HT1080 (cell line): ENCODE data around the gene BDNF. TPM values are rescaled to one million over a fixed set of nuclear protein-coding genes. Genes with fewer than 3 reads are reported as not detected.
"Not testable (repeated sequence)": the region's sequence is repeated elsewhere in the genome, so short reads cannot be mapped to it uniquely, and the experiment has no call there.

ENCODE experiments used
- DNase-seq: peaks from one replicate; pipeline ENCODE4 v3.0.0-alpha.2; 2015; ENCODE audit warnings: low read depth
- total RNA-seq: library from RNA; depleted of rRNA; stranded (reverse); fragments of >200 nt; shearing (Covaris generic); gene quantifications from 2 replicates; pipeline ENCODE4 v1.2.3, GENCODE V29; 2014

BDNF gene
- total RNA-seq, 1 experiment from 2014 or later: 12.5 TPM

DNA sequence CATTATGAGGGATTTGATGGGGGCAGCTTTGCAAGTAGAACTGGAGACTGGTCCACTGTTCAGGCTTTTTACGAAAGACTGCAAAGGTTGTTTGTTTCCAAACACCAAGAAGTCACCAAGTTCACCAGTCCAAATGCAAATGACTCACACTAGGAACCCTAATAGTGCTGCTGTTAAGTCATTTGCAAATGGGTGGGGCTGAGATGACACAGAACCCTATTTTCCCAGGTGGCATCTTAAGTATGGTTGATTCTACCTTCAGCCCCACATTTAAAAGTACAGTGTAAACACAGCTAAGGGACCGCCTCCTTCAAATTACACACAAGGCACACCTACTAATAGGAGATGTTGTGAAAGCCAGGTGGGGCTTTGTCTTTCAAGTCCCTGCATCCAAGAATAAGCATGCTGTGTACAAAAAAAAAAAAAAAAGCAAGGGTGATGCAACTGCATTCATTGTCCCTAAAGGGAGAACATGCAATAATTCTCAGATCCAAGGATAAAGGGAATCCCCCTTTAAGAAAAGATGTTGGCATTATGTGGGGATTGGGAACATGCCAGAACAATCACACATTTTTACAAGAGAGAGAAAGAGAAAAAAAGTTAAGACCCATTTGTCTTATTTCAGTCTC lies 27.3 kb downstream of the BDNF start:
- DNase-seq: no peak

DNA sequence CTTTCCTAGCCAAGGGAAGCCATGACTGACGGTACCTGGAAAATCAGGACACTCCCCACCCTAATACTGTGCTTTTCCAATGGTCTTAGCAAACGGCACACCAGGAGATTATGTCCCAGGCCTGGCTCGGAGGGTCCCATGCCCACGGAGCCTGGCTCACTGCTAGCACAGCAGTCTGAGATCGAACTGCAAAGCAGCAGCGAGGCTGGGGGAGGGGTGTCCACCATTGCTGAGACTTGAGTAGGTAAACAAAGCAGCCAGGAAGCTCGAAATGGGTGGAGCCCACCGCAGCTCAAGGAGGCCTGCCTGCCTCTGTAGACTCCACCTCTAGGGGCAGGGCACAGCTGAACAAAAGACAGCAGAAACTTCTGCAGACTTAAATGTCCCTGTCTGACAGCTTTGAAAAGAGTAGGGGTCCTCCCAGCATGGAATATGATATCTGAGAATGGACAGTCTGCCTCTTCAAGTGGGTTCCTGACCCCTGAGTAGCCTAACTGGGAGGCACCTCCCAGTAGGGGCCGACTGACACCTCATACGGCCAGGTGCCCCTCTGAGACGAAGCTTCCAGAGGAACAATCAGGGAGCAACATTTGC lies 34.6 kb downstream of the BDNF start:
- DNase-seq: not testable (repeated sequence)

DNA sequence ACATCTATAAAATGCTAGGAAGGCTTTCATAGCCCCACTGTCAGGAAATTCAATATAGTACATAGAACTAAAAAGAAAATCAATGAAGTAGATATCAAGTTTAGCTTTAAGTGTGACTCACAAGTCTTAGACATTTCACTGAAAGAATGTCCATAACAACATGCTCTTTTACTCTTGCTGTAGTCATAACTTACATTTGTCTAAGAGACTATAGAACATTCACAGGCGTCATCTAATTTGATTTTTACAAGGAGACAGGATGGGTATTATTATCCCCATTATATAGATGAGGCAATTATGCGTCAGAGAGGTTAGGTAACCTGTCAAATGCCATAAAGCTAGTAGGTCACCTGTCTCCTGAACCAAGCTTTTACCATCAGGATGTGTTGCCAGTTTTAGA lies 36.9 kb downstream of the BDNF start:
- no peak for DNase-seq

DNA sequence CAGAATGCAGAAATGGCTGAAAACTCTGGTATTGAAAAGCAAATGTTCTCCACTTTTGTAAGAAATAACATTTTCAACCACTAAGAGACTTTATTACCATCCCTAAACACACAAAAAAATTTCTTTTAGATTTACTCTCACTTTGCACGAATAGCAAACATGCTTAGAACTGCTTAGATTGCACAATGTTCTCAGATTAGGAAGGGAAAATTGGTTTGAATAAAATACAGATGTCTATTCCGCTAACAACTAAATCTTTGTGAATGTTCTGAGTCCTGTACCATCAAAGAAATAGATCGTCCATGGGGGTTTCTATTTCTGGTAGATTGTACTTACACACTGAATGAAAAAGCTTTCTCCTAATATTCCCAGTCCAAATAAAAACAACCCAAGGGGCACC lies 40.1 kb downstream of the BDNF start:
- DNase-seq: no peak

DNA sequence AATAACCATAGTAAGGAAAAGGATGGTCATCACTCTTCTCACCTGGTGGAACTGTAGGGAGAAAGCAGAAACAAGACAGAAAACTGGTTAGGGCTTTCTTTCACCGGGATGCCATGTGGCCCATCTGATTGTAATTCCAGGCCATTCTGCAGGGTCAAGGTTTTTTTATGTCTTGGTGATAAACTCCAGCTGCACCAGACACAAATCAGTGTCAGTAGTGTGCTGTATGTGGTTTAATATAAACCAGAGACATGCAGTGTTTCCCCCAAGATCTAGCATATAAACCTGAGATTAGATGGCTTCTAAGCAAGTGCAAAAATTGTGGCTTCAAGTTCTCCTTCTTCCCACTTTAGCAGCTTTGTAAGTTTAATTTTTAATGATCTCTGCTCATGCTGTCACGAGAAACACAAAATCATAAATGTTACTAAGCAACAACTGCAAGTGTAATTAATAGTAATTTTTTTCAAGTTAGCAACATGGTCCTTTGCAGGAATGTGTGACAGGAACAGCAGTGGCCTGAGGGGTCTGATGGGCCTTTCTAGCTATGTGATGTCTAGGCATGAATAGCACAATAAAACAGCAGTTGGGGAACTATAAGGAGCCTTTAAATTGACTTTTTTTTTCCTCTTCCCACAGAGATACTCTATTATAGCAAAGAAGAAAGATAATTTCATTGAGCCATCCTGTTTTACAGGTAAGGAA lies 41.6 kb downstream of the BDNF start:
- DNase-seq: no peak

DNA sequence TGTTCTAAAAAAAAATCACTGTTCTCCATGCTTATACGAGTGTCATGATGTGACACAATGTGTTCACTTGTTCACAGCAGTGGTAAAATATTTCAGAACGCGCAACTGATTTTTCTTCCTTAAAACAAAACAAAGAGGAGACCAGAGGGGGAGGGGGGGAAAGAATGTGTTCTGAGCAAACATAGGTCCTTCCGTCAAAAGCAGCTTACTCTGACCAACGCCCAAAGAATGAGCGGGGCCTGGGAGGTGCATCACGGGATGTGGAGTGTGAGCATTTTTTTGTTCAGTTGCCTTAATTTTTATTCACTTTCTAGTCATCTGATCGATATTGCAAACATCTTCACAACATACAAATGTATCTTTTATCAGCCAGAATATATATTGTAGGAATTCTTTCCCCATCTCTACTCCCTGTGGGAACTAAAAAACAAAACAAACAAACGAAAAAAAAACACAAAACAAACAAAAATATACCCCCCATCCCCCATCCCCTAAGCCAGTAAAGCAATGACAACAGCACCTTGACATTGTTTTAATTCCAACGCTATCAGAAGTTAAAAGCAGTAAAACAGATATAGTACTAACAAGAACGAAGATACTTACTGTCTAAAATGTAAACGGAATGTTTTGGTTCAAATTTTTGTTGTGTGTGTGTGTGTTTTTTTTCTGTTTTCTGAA lies 43.3 kb downstream of the BDNF start:
- DNase-seq: no peak

DNA sequence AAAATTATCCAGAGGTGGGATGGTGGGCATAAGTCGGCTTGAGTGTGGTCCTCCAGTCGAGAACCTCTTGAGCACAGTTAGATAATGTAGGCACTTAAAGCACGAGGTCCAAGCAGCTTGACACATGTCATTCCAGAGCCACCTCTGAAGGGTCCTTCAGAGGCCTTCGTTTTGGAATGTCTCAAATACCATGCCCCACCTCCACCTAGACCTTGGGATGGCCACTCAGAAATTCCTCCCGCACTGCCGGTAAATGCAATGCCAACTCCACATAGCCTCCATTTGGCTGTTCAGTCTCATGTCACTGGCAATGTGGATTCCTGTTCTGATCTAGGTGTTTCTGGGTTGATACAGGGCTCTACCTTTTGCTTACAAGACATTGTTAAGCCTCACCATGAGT lies 43.9 kb downstream of the BDNF start:
- no peak for DNase-seq

DNA sequence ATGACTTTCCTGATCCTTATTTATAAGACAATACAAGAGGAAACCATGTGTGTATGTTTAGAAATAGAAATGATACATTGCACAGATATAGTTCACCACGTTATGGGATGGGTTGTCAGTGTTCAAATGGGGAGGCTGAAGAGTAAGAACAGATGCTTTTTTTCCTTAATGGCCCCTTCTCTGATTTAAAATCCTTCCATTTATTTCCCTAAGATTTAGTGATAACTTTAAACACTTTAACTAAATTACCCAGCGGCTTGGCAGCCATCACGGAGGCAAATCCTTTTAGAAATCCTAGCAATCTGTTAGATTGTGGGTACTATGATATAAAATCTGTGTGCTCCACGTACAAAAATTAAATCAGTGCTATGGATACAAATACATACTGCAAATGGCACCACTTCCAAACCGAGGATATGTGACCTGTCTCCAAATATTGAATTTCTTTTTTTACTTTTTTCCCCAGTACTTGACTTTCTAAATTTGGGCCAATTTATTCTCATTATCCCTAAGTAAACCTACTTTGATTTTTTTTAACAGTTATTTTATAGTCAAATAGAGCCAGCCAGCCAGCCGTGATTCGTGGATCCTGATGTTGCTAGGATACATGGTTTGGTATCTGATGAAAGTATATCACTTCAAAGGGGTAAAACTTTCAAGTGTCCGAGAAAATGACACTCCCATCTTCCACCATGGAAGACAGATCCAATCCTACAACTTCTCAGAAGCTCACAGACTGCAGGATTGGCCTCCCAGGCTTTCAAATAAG lies 46.1 kb downstream of the BDNF start:
- DNase-seq: no peak

DNA sequence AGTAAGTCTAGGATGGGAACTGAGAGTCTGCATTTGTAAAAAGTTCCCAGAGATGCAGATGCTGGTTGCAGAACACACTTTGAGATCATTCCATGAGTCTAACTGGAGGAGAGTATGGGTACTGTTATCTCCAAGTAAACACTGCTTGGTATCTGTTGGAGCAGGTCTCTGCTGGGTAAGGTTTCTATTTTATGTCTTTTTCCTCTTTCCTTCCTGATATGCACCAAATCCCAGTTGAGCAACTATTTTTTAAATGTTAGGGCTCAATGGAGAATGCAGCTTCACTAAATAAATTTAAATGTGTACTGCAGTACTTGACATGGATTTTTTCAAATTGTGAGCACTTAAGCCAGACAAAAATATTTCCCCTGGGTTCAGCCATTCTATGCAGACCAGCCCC lies 48.5 kb downstream of the BDNF start:
- no peak for DNase-seq

DNA sequence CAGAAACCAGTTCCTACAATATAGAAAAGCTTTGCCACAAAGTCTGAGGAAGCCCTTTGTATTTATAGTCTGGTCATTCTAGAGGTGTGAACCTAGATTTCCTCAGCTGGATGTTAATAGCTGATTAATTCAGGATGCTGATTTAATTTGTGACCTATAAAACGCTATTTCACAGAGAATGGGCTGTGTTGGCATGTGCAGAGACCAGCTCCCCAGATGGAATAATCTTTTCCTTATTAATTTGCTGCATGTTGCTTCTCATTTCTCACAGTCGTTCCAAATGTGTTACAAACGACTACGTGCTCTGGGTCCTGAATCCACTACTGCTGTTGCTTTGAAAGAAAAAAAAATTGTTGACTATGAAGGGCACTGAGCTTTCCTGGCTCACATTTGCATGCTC lies 49.3 kb downstream of the BDNF start:
- DNase-seq: no peak

DNA sequence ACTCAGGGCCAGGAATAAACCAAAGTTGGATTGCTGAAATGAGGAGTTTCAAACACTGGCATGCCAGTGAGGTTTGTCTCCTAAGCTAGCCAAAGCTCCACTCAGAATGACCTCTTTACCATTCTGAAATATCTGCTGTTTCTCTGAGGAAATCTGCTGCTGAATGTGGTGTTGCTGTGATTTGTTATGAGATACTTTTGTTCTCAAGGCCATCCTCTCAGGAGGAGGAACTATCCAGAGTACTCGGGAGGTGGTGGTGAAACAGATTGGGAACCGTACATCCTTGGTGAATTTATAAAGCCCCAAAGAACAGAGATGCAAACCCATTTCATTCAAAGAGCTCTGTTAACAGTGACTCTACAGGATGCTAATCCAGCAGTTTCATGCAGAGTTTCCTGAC lies 50.5 kb downstream of the BDNF start:
- DNase-seq: no peak

DNA sequence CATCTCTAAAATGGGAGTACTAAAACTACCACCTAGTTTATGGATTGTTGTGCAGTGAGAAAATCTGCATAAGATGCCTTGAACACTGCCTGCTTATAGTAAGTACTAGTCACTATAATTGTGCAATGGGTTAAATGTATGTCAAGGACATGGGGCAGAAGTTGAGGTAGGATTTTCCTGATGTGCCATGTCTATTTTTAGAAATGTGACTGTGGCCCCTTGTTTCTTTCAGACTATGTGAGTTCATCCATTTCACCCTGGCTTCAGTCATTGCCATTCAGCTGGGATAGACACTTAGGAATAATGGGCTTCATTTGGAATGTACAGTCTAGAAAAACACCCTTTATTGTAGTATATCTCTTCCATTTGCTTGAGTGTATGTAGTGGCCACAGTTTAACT lies 51.4 kb downstream of the BDNF start:
- no peak for DNase-seq

DNA sequence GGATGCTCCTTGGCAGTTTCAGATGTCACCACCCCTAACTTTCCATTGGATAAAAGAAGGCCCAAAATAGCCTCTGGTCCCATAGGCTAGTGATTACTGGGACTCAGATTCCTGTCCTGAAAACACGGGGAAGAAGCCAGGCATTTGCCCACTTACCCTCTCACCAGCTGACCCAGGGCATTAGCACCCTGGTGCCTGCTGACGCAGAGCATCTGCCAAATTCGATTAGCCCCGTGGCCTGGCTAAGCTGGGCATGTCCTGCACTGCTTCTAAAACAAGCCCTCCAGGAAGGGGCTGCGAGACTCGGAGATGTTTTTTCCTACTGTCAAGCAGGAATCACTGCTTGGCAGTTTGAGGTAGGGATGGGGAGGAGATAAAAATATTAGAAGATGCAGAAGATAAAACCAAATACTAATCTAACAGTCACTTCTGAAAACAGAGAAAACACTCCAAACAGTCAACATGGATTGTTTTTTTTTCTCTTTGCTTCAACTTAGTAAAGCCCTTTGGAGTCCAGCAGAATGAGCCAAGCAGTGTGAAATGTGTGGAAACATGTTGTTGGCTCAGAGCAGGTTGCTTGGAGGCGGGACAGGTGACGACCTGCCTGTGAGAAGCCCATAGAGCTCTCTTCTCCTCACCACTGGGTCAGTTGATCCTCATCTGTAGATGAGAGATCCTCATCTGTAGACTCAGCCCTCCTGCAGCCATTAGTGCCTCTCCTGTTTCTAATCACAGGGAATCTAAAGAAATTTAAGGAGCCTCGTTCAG lies 54.0 kb downstream of the BDNF start:
- no peak for DNase-seq

DNA sequence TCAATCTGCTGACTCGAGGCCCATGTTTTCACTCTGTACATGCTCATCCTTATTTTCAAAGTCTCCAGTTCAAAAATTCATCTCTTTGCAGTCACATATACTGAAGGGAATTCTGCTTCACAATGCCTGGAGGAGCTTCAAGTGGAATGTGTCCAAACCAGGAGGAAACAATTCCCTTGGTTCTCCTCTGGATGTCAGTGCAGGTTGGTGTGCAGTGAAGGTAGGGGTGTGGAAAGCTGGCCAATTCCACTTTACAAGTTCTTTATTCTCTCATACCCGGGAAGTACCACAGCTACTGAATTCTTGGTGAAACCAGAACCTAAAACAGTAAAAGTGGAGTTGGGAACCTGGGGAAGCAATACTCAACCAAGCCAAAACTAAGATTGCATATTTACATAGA lies 57.3 kb downstream of the BDNF start:
- no peak for DNase-seq

DNA sequence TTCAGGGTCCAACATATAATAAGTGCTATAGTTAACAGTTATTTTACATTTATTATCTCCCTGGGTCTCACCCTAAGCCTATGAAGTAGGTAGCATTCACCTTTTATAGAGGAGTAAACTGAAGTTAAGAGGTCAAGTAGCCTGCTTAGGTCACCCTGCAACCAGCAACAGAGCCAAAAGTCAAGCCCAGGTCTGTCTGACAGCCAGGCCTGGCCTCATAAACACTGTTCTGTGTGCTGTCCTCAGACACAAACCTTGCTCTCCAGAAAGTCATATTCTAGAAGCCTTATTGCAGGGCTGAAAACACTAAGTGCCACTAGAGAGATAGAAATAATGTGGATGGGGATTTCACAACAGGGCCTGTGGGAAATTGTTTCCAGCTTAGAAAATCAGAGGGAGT lies 59.3 kb downstream of the BDNF start:
- no peak for DNase-seq

DNA sequence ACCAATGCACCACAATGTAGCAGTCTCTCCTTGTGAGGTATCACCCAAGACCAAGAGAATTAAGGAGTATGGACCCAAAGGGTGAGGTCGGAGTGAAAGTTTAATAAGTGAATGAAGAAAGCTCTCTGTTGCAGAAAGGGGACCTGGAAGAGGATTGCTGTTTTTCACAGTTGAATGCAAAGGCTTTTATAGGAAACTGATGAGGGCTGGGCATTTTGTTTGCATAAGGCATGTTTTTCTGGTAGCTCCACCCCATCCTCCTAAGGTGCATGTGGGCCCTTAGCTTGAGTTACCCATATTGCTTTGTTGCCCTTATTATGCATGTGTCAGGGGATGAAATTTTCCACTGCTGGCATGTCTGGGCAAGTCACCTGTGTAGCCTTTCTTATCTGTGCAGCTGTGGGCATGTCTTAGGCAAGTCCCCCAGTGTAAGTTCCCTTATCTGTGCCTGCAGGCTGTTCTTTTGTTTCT lies 64.7 kb downstream of the BDNF start:
- DNase-seq: no peak

DNA sequence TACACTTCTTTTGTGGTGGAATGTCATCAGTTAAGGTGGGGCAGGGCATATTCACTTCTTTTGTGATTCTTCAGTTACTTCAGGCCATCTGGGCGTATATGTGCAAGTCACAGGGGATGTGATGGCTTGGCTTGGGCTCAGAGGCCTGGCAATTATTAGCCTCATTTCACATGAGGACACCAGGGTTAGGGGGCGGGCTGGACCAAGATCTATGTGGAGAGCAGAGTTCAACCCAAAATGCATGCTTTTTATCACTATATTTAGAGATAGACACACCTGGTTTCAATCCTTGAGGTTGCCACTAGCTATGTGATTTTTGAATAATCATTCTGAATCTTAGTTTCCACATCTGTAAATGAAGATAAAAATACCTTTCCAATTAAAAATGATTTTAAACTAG lies 65.5 kb downstream of the BDNF start:
- not testable (repeated sequence) for DNase-seq

DNA sequence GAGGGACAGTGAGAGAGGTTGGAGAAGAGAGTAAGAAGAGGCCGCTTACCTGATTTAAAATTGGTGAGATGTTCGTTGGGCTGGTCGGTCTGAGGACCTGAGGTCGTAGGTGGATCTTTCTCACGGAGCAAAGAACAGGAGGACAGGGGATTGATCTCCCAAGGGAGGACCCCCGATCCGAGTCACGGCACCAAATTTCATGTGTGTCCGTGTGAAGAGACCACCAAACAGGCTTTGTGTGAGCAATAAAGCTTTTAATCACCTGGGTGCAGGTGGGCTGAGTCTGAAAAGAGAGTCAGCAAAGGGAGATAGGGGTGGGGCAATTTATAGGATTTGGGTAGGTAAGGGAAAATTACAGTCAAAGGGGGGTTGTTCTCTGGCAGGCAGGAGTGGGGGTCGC lies 66.0 kb downstream of the BDNF start:
- not testable (repeated sequence) for DNase-seq

DNA sequence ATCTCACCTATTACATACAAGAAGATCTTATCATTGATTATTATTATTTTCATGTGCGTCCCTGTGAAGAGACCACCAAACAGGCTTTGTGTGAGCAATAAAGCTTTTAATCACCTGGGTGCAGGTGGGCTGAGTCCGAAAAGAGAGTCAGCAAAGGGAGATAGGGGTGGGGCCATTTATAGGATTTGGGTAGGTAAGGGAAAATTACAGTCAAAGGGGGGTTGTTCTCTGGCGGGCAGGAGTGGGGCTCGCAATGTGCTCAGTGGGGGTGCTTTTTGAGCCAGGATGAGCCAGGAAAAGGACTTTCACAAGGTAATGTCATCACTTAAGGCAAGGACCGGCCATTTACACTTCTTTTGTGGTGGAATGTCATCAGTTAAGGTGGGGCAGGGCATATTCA lies 71.2 kb downstream of the BDNF start:
- DNase-seq: not testable (repeated sequence)

DNA sequence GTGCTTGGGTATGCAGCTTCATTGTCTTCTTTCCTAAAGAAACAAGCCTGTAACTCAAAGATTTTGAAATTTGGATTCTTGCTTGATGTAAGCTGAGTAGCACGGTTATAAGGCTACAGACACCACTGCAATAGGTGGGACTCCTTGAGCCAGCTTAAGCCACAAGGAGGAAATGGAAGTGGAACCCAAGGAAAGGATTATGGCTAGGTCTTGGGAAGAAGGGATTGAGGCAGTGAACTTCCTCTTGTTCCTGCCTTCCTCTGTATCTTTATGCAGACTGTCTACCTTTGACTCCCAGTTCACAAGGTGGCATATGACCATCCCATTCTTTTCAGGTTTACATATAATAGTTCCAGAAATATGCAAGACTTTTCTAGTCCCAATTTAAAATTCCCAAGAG lies 72.3 kb downstream of the BDNF start:
- DNase-seq: no peak
